HG02870 (cell line): ENCODE data around the gene CCN5.
"Not testable (repeated sequence)": the region's sequence is repeated elsewhere in the genome, so short reads cannot be mapped to it uniquely, and the experiment has no call there.

ENCODE experiments used
- ATAC-seq: cut with Tn5 transposase; IDR thresholded peaks from one replicate; pipeline ENCODE4 v1.9.1; 2021; ENCODE audit warnings: mild to moderate bottlenecking, moderate library complexity; ENCODE audit not compliant: unreplicated experiment

The CCN5 gene

GRCh38 chr20:44756011-44756688 lies 41.0 kb downstream of the CCN5 start:
- ATAC-seq = no peak

GRCh38 chr20:44756956-44757355 lies 41.8 kb downstream of the CCN5 start:
- ATAC-seq = no peak

GRCh38 chr20:44758247-44759101 lies 43.3 kb downstream of the CCN5 start:
- ATAC-seq = no peak

GRCh38 chr20:44759595-44759994 lies 44.4 kb downstream of the CCN5 start:
- ATAC-seq = no peak

GRCh38 chr20:44761423-44761822 lies 46.3 kb downstream of the CCN5 start:
- ATAC-seq = no peak

- no peak for ATAC-seq
These were observed 47.4 kb downstream of the CCN5 start for GRCh38 chr20:44762466-44763140.

- not testable (repeated sequence) for ATAC-seq
These were observed 48.6 kb downstream of the CCN5 start for GRCh38 chr20:44763798-44764197.

GRCh38 chr20:44765091-44765490 lies 49.9 kb downstream of the CCN5 start:
- ATAC-seq = no peak

- no peak for ATAC-seq
These were observed 50.7 kb downstream of the CCN5 start for GRCh38 chr20:44765701-44766347.

- no peak for ATAC-seq
These were observed 53.1 kb downstream of the CCN5 start for GRCh38 chr20:44768256-44768655.

- ATAC-seq = no peak
These were observed 53.8 kb downstream of the CCN5 start for GRCh38 chr20:44768854-44769480.

GRCh38 chr20:44769481-44769863 lies 54.3 kb downstream of the CCN5 start:
- ATAC-seq = no peak

- ATAC-seq = no peak
These were observed 55.5 kb downstream of the CCN5 start for GRCh38 chr20:44770484-44771171.

- ATAC-seq = no peak
These were observed 56.0 kb downstream of the CCN5 start for GRCh38 chr20:44771172-44771535.

GRCh38 chr20:44772636-44773035 lies 57.5 kb downstream of the CCN5 start:
- no peak for ATAC-seq

- no peak for ATAC-seq
These were observed 58.1 kb downstream of the CCN5 start for GRCh38 chr20:44773070-44773829.

GRCh38 chr20:44776980-44777379 lies 61.8 kb downstream of the CCN5 start:
- ATAC-seq = no peak
